Vagina (tissue), 2 donors: ENCODE data around the gene NRP1. TPM values are rescaled to one million over a fixed set of nuclear protein-coding genes. Genes with fewer than 3 reads are reported as not detected.

Experiments used
- DNase-seq, 2 donors: peaks; one replicate each; pipeline ENCODE4 v3.0.0-alpha.2; 2017; ENCODE audit errors: extremely low spot score in 2 of 2
- H3K27ac ChIP-seq: fragments of 200-600 bp; sonication (generic); one replicate; pipeline ENCODE4 v1.5.1; 2019
- H3K27me3 ChIP-seq: fragments of 200-600 bp; sonication (generic); one replicate; pipeline ENCODE4 v1.5.1; 2019
- H3K36me3 ChIP-seq, 2 donors: fragments of 200-600 bp; sonication (generic); one replicate each; pipeline ENCODE4 v1.5.1; 2017 to 2019
- H3K4me1 ChIP-seq: fragments of 200-600 bp; sonication (generic); one replicate; pipeline ENCODE4 v1.5.1; 2019
- H3K4me3 ChIP-seq, 2 donors: fragments of 200-600 bp; sonication (generic); 1 replicate in 1 of 2; 2 replicates in 1 of 2; pipeline ENCODE4 v1.5.1; 2016 to 2019
- H3K9me3 ChIP-seq: fragments of 200-600 bp; sonication (generic); one replicate; pipeline ENCODE4 v1.5.1; 2019
- POLR2A ChIP-seq, 2 donors: fragments of 450-650 bp; IDR thresholded peaks; one replicate each; pipeline ENCODE4 v1.6.1; 2017; ENCODE audit warnings: antibody characterized with exemption in 2 of 2, mild to moderate bottlenecking in 2 of 2, moderate library complexity in 2 of 2
- POLR2AphosphoS5 ChIP-seq, 2 donors: sonication (generic); formaldehyde crosslinking; IDR thresholded peaks; one replicate each; pipeline ENCODE4 v1.9.0; 2017; ENCODE audit warnings: antibody characterized with exemption in 2 of 2, mild to moderate bottlenecking in 2 of 2, low read depth in 1 of 2; ENCODE audit not compliant: insufficient read depth in 1 of 2
- intact Hi-C: fragments of 100-400 bp; cut with DNase I; formaldehyde crosslinking; loops from one replicate; pipeline ENCODE4 v1.15.1; 2023
- total RNA-seq: library from RNA; depleted of rRNA; stranded (reverse); fragments of >200 nt; gene quantifications from one replicate; pipeline ENCODE4 v1.2.3, GENCODE V29; 2016
- TF ChIP-seq, protein P1 (sequence below), 3 experiments: fragments of 450-650 bp in 2 of 3; fragments of 200-600 bp in 1 of 3; sonication (generic) in 1 of 3; IDR thresholded peaks; one replicate each; pipeline ENCODE4 v1.5.1; 2017 to 2019; ENCODE audit warnings: antibody characterized with exemption in 3 of 3, mild to moderate bottlenecking in 2 of 3, moderate library complexity in 2 of 3

The NRP1 gene
- total RNA-seq, 1 donor from 2014 or later = 52.5 TPM

GRCh38 chr10:33332183-33333065 lies 2.0 kb downstream of the NRP1 start:
- peak overlapping the region; percentile 80 to 86 for H3K4me3 ChIP-seq
- H3K4me1 ChIP-seq = peaks cover 31% of the 10 kb centered on the region
- H3K27me3 ChIP-seq = no peaks in the 10 kb centered on the region
- peak overlapping the region; percentile 46 for H3K27ac ChIP-seq
- intact Hi-C loops = loop anchor here (5.0 to 10.0 kb wide), 4 partner anchors 138 to 1305 kb away; no protein-coding TSS in a partner anchor
- no peaks in the 10 kb centered on the region for H3K36me3 ChIP-seq
- no peak for DNase-seq
- no peak for TF ChIP-seq POLR2A (IDR thresholded peaks at IDR 0.05)
- TF ChIP-seq POLR2AphosphoS5 (IDR thresholded peaks at IDR 0.05; ENCODE audit: insufficient read depth in 1 of 2, low read depth in 1 of 2) = peak in 1 of 2 donors; percentile 42
- H3K9me3 ChIP-seq = no peaks in the 10 kb centered on the region

DNA sequence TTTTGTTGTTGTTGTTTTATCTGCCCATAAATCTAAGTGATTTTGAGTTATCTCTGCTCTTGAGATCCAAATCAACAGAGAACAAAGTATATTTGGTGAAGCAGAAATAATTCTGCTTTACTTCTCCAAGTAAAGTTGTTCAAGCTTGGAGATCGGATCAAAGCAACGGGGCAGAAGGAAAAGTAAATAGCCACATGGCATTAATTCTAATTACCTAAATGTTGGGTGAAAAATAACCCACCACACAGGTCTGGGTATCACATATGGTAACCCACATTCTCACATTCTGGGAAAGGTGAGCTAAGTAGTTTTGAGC lies 3.1 kb downstream of the NRP1 start:
- Histone ChIP-seq H3K9me3 (no peaks in the 10 kb centered on the region), H3K36me3 (no peaks in the 10 kb centered on the region), H3K27me3 (no peaks in the 10 kb centered on the region), H3K27ac (peak overlapping the region; percentile 20), H3K4me1 (peaks cover 32% of the 10 kb centered on the region), H3K4me3 (peak overlapping the region; percentile 80 to 86)
- TF ChIP-seq POLR2A (IDR thresholded peaks at IDR 0.05) (no peak), POLR2AphosphoS5 (IDR thresholded peaks at IDR 0.05; ENCODE audit: insufficient read depth in 1 of 2, low read depth in 1 of 2) (no peak)
- TF ChIP-seq, protein P1, sequence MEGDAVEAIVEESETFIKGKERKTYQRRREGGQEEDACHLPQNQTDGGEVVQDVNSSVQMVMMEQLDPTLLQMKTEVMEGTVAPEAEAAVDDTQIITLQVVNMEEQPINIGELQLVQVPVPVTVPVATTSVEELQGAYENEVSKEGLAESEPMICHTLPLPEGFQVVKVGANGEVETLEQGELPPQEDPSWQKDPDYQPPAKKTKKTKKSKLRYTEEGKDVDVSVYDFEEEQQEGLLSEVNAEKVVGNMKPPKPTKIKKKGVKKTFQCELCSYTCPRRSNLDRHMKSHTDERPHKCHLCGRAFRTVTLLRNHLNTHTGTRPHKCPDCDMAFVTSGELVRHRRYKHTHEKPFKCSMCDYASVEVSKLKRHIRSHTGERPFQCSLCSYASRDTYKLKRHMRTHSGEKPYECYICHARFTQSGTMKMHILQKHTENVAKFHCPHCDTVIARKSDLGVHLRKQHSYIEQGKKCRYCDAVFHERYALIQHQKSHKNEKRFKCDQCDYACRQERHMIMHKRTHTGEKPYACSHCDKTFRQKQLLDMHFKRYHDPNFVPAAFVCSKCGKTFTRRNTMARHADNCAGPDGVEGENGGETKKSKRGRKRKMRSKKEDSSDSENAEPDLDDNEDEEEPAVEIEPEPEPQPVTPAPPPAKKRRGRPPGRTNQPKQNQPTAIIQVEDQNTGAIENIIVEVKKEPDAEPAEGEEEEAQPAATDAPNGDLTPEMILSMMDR (IDR thresholded peaks at IDR 0.05) = no peak
- DNase-seq = no peak
- intact Hi-C loops = loop anchor here (5.0 to 10.0 kb wide), 4 partner anchors 137 to 1306 kb away; no protein-coding TSS in a partner anchor

- DNase-seq = no peak
- H3K4me1 ChIP-seq = peaks cover 26% of the 10 kb centered on the region
- no peaks in the 10 kb centered on the region for H3K36me3 ChIP-seq
- TF ChIP-seq POLR2A (IDR thresholded peaks at IDR 0.05) (no peak), POLR2AphosphoS5 (IDR thresholded peaks at IDR 0.05; ENCODE audit: insufficient read depth in 1 of 2, low read depth in 1 of 2) (peak in 1 of 2 donors; percentile 64)
- TF ChIP-seq, protein P1 (IDR thresholded peaks at IDR 0.05) = peak; percentile 49 to 90 (median 80)
- intact Hi-C loops = loop anchor here (5.0 to 10.0 kb wide), 4 partner anchors 136 to 1307 kb away; no protein-coding TSS in a partner anchor
- H3K27me3 ChIP-seq = no peaks in the 10 kb centered on the region
- H3K27ac ChIP-seq = peak overlapping the region; percentile 20
- peak overlapping the region; percentile 80 to 86 for H3K4me3 ChIP-seq
- H3K9me3 ChIP-seq = no peaks in the 10 kb centered on the region
Measured at GRCh38 chr10:33330543-33331378, 3.7 kb downstream of the NRP1 start.

DNA sequence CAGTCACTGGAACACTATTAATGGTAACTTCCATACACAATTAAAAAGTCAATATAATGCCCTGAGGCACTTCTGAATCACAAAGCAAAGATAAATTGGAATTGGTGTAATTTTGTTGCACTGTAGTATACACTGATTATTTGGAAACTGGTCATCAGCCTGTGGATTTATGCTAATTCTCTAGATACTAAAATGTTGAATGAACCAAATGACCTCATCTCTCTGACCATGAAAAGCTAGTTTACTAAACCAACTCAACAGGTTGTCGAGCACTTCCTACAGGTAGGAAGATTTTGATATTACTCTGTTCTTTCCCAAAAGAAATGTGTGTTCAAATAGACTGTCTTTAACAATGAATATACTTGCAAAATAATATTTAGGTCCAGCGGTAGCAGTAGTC lies 5.3 kb downstream of the NRP1 start:
- Histone ChIP-seq H3K36me3 (no peaks in the 10 kb centered on the region), H3K27ac (no peak overlapping the region), H3K4me1 (peaks cover 21% of the 10 kb centered on the region), H3K27me3 (no peaks in the 10 kb centered on the region), H3K9me3 (no peaks in the 10 kb centered on the region), H3K4me3 (no peak overlapping the region)
- TF ChIP-seq POLR2AphosphoS5 (IDR thresholded peaks at IDR 0.05; ENCODE audit: insufficient read depth in 1 of 2, low read depth in 1 of 2) (no peak), POLR2A (IDR thresholded peaks at IDR 0.05) (no peak)
- TF ChIP-seq, protein P1 (IDR thresholded peaks at IDR 0.05) = no peak
- intact Hi-C loops = no loop called here
- DNase-seq = no peak

- no peak for TF ChIP-seq POLR2AphosphoS5 (IDR thresholded peaks at IDR 0.05; ENCODE audit: insufficient read depth in 1 of 2, low read depth in 1 of 2)
- no peak for TF ChIP-seq POLR2A (IDR thresholded peaks at IDR 0.05)
- TF ChIP-seq, protein P1 (IDR thresholded peaks at IDR 0.05) = no peak
- no peaks in the 10 kb centered on the region for H3K9me3 ChIP-seq
- intact Hi-C loops = no loop called here
- no peak overlapping the region for H3K27ac ChIP-seq
- H3K27me3 ChIP-seq = no peaks in the 10 kb centered on the region
- DNase-seq = no peak
- H3K36me3 ChIP-seq = no peaks in the 10 kb centered on the region
- no peak overlapping the region for H3K4me3 ChIP-seq
- peaks cover 21% of the 10 kb centered on the region for H3K4me1 ChIP-seq
Measured at GRCh38 chr10:33328253-33328652, 6.2 kb downstream of the NRP1 start.
